Hepatocyte (in vitro differentiated cells): ENCODE results near the gene USP47.

ENCODE experiments used
- CTCF ChIP-seq: fragments of 200-600 bp; sonication (generic); IDR thresholded peaks from 2 replicates; pipeline ENCODE4 v1.5.1; 2016; ENCODE audit warnings: antibody characterized with exemption, mild to moderate bottlenecking; ENCODE audit not compliant: poor library complexity
- EZH2phosphoT487 ChIP-seq: fragments of 200-600 bp; sonication (generic); IDR thresholded peaks from one replicate; pipeline ENCODE4 v1.6.1; 2018; ENCODE audit warnings: antibody characterized with exemption, mild to moderate bottlenecking, low read depth, moderate library complexity; ENCODE audit not compliant: unreplicated experiment, severe bottlenecking

- TF ChIP-seq CTCF: no peak
- no peak for TF ChIP-seq EZH2phosphoT487
These were observed 82.1 kb downstream of the USP47 start for GRCh38 chr11:11923828-11924227.
